HG03108 (cell line): ENCODE results near the gene RUFY2.

ENCODE experiments used
- ATAC-seq: cut with Tn5 transposase; IDR thresholded peaks from one replicate; pipeline ENCODE4 v1.9.1; 2021; ENCODE audit warnings: moderate library complexity; ENCODE audit not compliant: unreplicated experiment

Gene RUFY2

DNA sequence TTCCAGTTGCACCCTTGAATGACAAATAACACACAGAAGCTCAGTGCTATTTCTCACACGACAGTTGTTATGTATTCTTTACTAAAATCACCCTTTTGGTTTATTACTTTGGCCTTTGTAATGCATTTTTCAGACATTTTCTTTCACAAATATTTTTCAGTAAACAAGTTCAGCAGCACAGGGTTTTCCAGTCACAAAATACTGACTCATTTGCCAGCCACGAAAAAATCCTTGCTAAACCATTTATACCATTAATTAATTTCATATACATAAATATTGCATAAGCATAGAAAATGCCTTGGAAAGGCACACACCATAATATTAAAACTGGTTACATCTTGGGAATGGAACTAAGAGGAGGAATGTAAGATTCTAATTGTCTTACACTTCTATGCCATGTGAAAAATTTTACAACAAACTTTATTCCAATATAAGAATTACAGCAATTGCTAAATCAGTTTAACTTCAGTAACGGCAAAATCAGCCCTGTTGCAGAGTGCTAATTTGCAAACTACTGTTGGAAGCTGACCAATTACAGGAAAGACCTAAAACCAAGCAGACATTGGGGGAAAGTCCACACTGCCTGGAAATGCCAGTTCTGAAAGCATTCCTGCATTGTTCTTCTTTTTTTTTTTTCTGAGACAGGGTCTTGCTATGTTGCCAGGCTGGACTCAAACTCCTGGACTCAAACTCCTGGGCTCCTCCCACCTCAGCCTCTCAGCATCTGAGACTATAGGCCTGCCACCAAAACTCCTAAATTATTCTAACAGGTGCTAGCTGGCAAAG, 42.8 kb downstream of the RUFY2 start:
- ATAC-seq, result no peak

DNA sequence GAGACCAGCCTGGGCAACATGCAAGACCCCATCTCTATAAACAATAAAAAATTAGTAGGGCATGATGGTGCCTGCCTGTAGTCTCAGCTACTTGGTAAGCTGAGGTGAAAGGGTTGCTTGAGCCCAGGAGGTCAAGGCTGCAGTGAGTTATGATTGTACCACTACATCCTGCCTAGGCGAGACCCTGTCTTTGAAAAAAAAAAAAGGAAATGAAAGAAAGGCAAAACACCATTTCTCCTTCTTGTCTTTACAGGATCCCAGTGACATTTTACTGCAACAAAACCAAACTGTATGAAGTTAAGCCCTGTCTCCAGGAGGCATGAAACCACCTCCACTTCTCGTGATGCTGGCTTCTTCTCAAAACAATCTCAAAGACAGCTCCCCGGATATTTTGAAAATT, 44.5 kb downstream of the RUFY2 start:
- ATAC-seq, result no peak

DNA sequence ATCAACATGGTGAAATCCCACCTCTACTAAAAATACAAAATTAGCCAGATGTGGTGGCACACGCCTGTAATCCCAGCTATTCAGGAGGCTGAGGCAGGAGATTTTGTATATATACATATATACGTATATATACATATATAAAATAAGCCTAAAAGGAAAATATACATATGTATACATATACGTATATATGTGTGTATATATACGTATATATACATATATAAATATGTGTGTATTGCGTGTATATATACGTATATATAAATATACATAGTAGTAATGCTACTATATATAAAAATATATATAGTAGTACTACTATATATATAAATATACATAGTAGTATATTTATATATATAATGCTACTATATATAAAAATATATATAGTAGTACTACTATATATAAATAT, 47.9 kb downstream of the RUFY2 start:
- no peak for ATAC-seq

DNA sequence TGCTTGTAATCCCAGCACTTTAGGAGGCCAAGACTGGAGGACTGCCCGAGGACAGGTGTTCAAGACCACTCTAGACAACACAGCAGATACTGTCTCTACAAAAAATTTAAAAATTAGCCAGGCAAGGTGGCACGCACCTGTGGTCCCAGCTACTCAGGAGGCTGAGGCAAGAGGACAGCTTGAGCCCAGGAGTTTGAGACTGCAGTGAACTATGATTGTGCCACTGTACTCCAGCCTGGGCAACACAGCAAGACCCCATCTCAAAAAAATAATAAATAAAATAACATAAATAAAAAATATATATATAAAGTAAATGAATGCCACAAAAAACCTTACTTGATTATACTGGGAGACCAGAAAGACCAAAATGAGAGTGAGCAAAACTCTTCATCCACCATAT, 53.5 kb downstream of the RUFY2 start:
- no peak for ATAC-seq

DNA sequence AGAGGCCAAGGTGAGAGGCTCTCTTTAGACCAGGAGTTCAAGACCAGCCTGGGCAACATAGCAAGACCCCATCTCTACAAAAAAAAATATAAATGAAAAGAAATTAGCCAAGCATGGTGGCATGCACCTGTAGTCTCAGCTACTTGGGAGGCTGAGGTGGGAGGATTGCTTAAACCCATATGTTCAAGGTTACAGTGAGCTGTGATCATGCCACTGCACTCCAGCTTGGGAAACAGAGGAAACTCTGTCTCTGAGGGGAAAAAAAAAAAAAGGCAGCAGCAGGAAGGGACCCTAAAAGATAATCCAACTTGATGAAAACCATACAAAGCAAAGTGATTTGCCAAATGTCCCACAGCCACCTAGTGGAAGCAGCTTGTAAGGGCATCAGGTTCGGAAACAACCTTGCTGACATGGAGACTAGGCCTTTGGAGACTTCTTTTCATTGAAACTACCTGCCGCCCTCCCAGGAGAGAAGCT, 58.8 kb downstream of the RUFY2 start:
- ATAC-seq, result no peak

DNA sequence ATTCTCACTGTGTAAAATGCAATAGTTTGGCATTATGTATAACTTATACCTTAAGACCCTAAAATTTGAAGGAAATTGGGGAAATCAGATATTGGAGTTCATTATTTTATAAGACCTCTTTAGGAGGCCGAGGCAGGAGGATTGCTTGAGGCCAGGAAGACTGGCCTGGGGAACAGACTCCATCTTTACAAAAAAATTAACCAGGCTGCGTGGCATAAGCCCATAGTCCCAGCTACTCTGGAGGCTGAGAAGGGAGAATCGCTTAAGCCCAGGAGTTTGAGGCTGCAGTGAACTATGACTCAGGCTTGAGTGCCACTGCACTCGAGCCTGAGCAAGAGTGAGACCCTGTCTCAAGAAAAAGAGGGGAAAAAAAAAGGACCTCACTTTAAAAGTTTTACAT, 60.3 kb downstream of the RUFY2 start:
- ATAC-seq, result no peak

DNA sequence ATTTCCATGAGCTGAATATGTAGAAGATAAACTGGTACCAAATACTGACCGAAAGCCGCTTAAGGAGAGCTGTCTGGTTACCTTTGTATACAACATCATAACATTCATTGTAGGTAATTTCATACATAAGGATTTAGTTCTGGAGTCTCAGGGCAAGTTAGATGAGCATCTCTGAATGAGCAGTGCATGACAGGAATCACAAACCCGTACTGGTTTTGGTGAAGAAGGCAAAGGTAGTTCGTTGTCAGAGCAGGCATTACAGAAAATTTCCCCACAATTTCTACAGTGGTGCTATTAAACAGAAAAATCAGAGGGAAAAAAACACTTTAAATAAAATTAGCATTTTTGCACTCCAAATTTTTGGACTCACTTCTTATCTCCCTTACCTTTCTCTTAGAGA, 61.5 kb downstream of the RUFY2 start:
- ATAC-seq, result no peak

DNA sequence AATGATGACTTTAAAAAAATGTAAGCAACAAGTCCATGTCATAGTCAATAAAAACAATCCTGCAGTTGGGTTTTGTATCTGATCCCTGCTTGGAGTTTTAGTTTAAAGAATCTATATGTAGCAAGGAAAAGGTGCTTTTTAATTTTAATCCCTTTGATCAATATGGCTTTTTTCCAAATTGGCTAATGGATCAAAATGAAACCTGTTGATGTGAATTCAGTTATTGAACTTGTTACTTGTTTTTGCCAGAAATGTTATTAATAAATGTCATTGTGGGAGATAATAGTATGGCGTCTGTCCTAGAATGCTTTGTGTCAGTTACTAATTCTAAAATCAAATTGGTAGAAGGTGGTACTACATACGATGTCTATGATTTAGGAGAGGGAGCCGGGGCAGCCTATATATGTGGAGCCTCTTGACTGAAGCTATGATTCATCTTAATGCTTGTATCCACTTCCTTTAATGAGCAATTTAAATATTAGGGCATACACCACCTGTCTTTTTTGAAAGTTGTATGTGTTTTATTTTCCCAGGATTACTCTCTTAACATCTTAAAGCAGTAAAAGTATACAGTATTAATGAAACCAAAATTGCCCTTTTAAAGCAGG, 64.1 kb downstream of the RUFY2 start:
- no peak for ATAC-seq

DNA sequence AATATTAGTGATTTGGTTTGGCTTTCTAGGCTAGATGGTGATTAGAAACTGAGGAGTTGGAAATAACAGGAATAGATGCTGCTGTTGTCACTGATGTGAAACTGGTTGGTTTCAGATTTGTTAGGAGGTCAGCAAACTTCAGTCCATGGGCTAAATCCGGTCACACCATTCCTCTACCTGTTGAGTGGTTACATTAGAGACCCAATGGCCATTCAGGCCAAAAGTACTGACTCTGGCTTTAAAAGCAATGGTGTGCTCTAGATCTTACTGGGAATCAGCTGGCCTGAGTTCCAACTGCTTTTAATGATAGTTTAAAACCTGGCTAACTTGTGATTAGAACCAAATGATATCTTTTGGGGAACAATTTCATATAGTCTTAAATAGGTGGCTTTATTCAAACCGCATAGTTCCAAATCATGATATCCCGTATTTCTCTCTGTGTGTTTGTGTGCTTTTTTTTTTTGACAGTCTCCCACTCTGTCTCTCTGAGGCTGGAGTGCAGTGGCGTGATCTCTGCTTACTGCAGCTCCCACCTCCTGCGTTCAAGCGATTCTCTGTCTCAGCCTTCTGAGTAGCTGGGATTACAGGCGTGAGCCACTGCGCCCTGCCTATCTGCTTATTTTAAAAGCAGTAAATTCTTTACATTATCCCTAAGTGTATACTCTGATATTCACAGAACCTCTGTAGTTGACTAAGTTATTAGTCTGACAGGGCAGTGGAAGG, 66.6 kb downstream of the RUFY2 start:
- no peak for ATAC-seq

DNA sequence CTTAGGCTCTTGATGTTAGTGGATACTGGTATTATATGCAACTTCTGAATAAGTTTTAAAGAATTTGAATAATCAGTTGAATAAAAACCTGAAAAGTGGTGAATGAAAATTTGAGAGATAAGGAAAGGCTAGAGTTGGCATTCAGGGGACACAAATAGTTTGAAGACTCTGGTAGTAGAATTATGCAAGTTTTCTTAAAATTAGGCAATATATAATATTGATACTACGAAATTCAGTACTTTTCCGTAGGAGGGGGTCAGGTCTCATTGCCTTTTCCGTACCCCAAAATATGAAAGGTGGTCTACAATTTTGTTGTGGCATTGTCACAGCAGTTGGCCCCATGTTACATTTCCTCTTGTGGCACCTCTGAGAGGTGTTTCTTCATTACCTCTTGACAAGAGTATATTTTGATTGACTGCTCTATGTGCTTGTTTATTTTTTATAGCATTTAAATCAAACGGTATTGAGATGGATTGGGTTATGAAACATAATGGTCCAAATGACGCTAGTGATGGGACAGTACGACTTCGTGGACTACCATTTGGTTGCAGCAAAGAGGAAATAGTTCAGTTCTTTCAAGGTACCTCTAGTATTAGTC, 70.2 kb downstream of the RUFY2 start:
- ATAC-seq, result no peak

DNA sequence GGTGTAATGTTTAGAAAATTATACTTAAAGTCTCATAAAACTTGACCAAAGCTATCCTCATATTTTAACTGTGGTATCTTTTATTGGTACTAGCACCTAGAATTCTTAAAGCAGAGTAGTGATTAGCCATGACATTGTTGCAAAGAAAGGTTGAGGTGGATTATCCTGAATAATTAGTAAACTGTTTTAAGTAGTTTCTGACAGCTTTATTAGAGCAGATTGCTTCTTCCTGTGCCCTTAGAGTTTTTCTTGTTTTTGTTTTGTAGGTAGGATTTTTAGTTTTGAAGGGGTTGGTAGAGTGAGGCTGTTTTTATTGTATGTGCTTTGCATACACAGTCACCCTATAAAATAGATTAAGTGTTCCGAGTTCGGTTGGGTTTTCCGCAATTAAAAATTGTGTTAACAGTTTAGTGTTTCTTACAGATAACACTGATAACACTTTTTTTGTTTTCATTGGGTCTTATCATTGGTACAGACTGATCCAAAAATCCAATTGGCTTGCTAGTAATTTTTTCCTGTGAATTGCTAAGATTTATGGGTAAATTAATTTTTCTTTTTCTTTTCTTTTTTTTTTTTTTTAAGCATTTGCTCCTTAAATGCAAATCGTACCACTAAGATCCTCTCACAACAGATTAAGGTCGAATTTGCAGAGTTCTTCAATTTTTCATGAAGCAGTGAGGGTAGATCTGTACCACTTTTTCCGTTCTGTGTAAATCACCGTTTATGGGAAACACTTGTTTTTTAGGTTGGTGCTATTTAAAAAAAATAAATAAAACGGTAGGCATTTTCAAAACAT, 72.2 kb downstream of the RUFY2 start:
- ATAC-seq, result no peak

DNA sequence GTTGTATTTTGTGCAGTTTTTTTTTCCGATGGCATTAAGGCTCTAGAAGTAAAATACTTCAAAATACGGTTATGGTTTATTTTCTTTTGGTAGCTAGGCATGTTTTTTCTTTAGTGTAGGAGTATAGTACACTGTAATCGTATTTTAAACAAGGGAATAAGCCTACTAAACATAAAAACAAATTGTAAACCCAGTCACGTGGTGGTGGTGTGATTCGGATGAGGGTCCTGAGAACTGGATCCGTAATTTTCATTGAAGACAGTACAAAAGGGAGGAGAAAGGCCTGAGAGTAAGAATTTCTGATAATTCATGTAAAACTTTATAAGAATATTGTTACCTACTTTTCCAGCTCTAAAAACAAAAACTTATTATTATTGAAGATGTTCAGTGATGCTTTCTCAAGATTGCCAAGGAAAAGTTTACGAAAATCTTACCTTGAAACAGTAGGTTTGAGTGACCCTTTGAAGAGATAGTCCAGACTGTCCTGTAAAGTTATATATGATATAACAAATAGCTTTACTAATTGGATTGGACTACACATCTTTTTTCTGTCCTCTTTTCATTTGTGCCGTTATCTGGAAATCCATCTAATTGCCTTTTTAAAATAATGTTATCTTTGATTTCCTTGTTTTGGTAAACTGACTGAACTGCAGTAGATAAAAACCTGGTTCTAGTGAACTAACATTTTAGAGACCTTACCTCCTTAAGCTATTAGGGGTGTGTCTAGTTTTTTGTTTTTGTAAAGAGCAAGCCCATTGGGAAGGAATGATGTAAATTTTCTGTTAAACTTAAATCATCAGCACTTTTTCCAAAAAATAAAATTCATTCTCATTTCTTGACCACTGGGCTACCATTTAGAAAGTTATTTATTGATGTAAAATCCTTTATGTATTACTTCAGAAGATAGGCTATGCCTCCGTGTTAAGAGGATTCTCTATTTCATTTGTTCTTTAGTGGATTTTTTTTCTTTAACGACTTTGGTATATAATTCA, 73.3 kb downstream of the RUFY2 start:
- no peak for ATAC-seq

DNA sequence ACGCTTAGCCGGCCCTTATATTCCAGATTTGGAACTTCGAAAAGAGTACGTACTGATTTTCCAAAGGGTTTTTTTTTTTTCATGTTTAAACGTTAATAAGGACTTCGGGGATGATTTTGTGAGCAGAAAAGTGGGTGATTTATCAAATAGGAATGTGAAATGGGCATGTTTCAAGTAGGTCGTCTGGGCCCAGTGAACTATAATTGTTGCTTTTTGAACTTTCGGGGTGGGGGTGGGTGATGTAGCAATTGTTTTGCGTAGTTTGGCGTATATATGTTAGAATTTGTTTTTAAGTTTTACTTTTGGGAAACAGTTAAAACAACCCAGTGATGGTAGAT, 74.0 kb downstream of the RUFY2 start:
- ATAC-seq, result no peak

DNA sequence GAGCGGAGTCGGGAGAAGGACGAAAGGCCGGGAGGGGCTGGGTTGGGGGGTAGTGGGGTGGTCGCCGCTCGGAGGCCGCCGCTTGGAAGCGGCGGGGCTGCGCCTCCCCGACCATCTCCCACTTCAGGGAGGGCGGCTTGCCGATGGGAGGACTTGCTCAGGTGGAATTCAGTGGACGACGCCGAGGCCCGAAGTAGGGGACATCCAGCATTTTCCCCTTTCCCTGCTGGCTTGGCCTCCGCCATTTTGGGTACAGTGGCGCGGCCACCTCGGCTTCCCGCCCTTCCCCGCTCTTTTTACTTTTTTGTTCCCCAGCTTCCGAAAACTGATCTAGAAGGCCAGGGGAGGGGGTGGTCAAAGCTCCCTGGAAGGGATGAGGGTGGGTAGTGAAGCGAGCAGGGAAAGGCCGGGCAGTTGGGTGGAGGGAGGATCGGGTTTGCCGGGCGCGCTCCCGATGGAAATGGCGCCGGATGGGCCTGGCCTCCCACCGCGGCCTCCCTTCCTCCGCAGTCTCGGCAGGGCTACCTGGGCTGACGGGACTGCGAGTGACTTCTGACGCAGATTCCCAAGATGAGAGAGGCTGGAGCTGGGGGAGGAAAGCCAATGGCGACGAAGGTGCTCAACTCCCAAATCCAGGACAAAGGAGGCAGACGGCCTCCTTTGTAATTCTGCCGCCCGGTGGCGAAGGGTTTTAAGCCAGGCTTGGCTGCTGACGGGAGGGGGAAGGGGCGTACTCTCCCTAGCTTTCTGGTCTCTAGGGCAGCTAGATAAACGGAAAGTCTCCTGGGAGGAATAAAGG, 74.6 kb downstream of the RUFY2 start, which contains the start of gene PBLD:
Gene PBLD, minus strand, starts transcription at position 670 of the 799 bp plus-strand sequence. CDS start 26,084 bp downstream, outside the sequence.
- ATAC-seq, result peak; percentile 16

DNA sequence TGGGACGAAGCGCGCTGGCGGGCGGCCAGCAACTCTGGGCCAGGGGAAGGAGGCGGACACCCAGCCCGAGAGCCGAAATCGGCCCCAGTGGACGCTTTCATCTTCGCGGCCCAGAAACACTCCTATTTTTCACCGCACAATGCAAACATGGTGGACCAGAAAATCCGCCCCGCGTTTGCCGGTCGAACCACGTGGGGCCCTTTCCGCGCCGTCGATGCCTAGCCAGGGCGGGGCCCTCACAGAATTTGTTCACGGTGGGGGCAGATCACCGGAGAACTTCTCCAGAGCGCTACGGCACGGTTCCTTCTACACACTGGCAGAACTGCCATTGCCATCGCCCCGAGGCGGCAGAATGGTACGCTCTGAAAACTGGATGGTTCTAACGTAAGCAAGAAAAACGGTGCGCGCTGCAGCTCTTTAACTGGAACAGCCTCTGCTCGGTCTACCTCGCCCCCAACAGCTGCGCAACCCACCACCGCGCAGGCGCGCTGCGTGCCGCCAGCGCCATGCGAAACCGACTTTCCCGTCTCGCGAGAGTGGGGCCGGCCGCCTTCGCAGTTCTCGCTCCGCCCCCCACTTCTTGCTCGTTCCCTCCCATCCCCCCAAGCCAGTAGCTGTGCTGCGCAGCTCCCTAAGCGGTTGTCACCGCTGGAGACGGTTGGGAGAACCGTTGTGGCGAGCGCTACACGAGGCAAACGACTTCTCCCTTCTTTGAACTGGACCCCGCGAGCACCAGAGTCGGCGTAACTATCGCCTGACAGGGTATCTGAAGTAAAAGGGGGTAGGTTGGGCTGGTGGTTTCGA, 75.4 kb downstream of the RUFY2 start, which contains the start of gene HNRNPH3:
Gene HNRNPH3, plus strand, starts transcription at position 610 of the 804 bp plus-strand sequence. CDS start 5,158 bp downstream, outside the sequence.
- peak; percentile 75 for ATAC-seq

DNA sequence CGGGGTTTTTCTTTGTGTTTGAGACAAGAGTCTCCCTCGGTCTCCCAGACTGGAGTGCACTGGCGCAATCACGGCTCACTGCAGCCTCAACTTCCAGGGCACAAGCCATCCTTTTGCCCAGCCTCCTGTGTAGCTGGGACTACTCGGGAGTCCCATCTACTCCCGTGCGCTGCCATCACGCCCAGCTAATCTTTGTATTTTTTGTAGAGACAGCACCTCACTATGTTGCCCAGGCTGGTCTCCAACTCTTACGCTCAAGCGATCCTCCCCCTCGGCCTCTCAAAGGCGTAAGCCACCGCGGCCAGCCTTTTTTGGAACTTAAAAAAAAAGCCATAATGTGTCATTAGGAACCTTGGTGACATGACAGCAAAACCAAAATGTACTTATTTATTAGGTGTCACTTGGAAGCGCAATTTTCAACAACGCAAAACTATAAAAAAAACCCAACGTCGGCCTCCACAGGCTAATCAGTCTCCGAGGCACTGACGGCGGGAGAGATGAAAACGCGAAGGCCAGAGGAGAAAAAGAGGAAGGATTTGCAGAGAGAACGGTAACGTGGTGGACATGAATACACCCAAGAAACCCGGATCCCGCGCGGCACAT, 76.1 kb downstream of the RUFY2 start:
- ATAC-seq, result no peak

DNA sequence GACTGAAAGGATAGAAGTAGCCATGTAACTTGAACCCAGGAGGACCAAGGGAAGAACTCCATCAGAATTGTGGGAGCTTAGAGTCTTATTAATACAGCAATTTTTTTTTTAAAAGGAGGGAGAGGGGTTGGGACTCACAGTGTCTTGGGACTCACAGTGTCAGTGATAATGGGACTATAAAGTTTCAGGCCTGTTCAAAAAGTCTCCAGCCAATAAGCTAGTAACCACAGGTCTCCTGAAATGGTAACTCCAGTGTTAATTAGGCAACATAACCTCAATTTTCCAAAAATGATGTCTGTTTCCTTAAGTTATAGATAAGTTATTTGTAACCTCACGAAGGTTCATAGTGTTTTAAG, 77.6 kb downstream of the RUFY2 start:
- no peak for ATAC-seq
